Inflammatory macrophage treated with lipopolysaccharide for 1 hour (primary cell): ENCODE results near the gene SPEF1.

ENCODE experiments used
- DNase-seq, 2 donors: peaks; one replicate each; pipeline ENCODE4 v3.0.0-alpha.2; 2020 to 2022

The SPEF1 gene

DNA sequence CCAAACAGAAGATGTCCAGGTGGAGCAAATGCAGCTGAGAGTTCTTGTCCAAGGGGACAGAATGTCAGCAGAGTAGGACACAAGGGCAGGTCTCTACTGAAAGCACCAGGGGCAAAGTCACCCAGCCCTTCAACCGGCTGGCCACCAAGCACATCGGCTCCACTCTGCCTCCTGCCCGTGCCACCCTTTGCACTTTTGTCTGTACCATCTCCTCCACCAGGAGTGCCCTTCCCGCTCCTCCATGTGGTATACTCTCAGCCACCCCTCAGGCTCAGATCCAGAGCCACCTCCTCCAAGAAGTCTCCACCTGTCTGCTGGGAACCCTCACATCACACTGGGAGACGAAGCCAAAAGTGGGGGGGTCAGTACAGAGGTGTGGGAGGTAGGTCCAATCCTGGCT, 52.9 kb downstream of the SPEF1 start:
- DNase-seq: no peak
